ENCODE measurements around the gene KCNMA1. TPM values are rescaled to one million over a fixed set of nuclear protein-coding genes. Genes with fewer than 3 reads are reported as not detected.

KCNMA1 gene
- total RNA-seq, 1 experiment from 2014 or later = 0.49 TPM

GRCh38 chr10:77036276-77036675 is 601.3 kb downstream of the KCNMA1 start:
- Histone ChIP-seq H3K79me2 (ENCODE audit: insufficient read depth, low read length) (no peaks in the 10 kb centered on the region), H3K9me3 (ENCODE audit: control insufficient read depth in 1 of 2, insufficient read depth in 1 of 2, low read depth in 1 of 2, low read length in 2 of 2) (no peaks in the 10 kb centered on the region), H2AFZ (ENCODE audit: low read depth, low read length, poor library complexity, severe bottlenecking) (no peak overlapping the region), H3K4me1 (ENCODE audit: control insufficient read depth in 1 of 2, insufficient read depth in 2 of 2, low read length in 2 of 2) (no peaks in the 10 kb centered on the region), H3K27me3 (ENCODE audit: insufficient read depth, low read length) (peaks cover 50% of the 10 kb centered on the region), H3K36me3 (ENCODE audit: control insufficient read depth in 1 of 2, insufficient read depth in 2 of 2, low read length in 2 of 2) (no peaks in the 10 kb centered on the region), H3K9ac (ENCODE audit: low read length) (no peak overlapping the region), H3K9me2 (ENCODE audit: insufficient read depth) (no peaks in the 10 kb centered on the region), H4K20me1 (ENCODE audit: insufficient read depth) (no peaks in the 10 kb centered on the region), H3K4me3 (replicated peaks in 1 of 2; ENCODE audit: low read depth in 1 of 2, low read length in 2 of 2) (no peak overlapping the region), H3K27ac (ENCODE audit: low read depth, low read length) (no peak overlapping the region), H3K4me2 (ENCODE audit: low read length) (no peak overlapping the region)
- no TSS peak for BruUV-seq (replicated peaks)
- intact Hi-C loops (cut with micrococcal nuclease) = no loop called here
- RAD21 ChIA-PET (ENCODE audit: low non-redundant PET in 1 of 2, low total read pairs in 2 of 2, uncharacterized antibody in 2 of 2, unreplicated experiment in 2 of 2) = no interaction called here
- no peak for TF ChIP-seq SIN3A (IDR thresholded peaks at IDR 0.05; ENCODE audit: low read depth)
- TF ChIP-seq, protein P1, sequence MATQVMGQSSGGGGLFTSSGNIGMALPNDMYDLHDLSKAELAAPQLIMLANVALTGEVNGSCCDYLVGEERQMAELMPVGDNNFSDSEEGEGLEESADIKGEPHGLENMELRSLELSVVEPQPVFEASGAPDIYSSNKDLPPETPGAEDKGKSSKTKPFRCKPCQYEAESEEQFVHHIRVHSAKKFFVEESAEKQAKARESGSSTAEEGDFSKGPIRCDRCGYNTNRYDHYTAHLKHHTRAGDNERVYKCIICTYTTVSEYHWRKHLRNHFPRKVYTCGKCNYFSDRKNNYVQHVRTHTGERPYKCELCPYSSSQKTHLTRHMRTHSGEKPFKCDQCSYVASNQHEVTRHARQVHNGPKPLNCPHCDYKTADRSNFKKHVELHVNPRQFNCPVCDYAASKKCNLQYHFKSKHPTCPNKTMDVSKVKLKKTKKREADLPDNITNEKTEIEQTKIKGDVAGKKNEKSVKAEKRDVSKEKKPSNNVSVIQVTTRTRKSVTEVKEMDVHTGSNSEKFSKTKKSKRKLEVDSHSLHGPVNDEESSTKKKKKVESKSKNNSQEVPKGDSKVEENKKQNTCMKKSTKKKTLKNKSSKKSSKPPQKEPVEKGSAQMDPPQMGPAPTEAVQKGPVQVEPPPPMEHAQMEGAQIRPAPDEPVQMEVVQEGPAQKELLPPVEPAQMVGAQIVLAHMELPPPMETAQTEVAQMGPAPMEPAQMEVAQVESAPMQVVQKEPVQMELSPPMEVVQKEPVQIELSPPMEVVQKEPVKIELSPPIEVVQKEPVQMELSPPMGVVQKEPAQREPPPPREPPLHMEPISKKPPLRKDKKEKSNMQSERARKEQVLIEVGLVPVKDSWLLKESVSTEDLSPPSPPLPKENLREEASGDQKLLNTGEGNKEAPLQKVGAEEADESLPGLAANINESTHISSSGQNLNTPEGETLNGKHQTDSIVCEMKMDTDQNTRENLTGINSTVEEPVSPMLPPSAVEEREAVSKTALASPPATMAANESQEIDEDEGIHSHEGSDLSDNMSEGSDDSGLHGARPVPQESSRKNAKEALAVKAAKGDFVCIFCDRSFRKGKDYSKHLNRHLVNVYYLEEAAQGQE (IDR thresholded peaks at IDR 0.05; ENCODE audit: low read depth) = no peak
- TF ChIP-seq, protein P2, sequence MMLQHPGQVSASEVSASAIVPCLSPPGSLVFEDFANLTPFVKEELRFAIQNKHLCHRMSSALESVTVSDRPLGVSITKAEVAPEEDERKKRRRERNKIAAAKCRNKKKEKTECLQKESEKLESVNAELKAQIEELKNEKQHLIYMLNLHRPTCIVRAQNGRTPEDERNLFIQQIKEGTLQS (IDR thresholded peaks at IDR 0.05) = no peak
- TF ChIP-seq ZFX (IDR thresholded peaks at IDR 0.05) = no peak
- TF ChIP-seq TCF7L2 (IDR thresholded peaks at IDR 0.05; ENCODE audit: borderline replicate concordance, extremely low read depth, insufficient read depth, insufficient read length) = no peak
- no peak for TF ChIP-seq YY1 (IDR thresholded peaks at IDR 0.05; ENCODE audit: extremely low read depth, insufficient replicate concordance, low read depth, low read length)
- TF ChIP-seq EZH2 (IDR thresholded peaks at IDR 0.05) = no peak
- TF ChIP-seq CTCF (IDR thresholded peaks at IDR 0.05 in 2 of 3, conservative IDR thresholded peaks at IDR 0.05 in 1 of 3; ENCODE audit: borderline replicate concordance in 1 of 3, insufficient read depth in 1 of 3, low read depth in 2 of 3, low read length in 2 of 3) = no peak
- no peak for TF ChIP-seq ZBTB33 (IDR thresholded peaks at IDR 0.05; ENCODE audit: extremely low read depth, insufficient replicate concordance, low read length)
- TF ChIP-seq ELF1 (IDR thresholded peaks at IDR 0.05; ENCODE audit: borderline replicate concordance, low read depth) = no peak
- no peak for DNase-seq (ENCODE audit: low read depth, low spot score)
- no peak for ATAC-seq
- POLR2A ChIA-PET = no interaction called here
- CTCF ChIA-PET = interaction anchor here (0.6 kb wide), 1 partner anchor 516 kb away, joined by 4 read pairs; no protein-coding TSS in a partner anchor

Measured in HCT116 (cell line).